HG03354 (cell line): ENCODE results near the gene PA2G4.
"Not testable (repeated sequence)": the region's sequence is repeated elsewhere in the genome, so short reads cannot be mapped to it uniquely, and the experiment has no call there.

ENCODE experiments used
- ATAC-seq: cut with Tn5 transposase; IDR thresholded peaks from one replicate; pipeline ENCODE4 v1.9.1; 2021; ENCODE audit warnings: mild to moderate bottlenecking; ENCODE audit not compliant: unreplicated experiment, poor library complexity, severe bottlenecking

PA2G4 gene

DNA sequence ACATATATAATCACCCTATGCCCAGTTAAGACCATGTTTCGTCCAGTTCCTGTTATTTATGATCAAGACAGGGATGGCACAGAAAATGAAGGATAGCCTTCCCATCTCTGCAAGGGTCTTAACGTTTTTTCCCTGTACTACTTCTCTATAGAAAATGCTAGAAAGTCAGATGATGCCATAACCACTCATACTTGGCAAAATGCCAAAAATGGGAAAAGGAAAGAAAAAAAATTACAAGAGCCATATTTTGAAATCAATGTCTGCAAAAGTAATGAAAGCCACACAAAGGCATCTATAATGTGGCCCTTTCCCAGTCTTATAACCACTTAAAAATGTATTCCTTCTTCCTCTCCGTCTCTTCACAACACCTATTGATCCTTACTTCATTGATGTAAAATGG, 46.2 kb downstream of the PA2G4 start:
- no peak for ATAC-seq

DNA sequence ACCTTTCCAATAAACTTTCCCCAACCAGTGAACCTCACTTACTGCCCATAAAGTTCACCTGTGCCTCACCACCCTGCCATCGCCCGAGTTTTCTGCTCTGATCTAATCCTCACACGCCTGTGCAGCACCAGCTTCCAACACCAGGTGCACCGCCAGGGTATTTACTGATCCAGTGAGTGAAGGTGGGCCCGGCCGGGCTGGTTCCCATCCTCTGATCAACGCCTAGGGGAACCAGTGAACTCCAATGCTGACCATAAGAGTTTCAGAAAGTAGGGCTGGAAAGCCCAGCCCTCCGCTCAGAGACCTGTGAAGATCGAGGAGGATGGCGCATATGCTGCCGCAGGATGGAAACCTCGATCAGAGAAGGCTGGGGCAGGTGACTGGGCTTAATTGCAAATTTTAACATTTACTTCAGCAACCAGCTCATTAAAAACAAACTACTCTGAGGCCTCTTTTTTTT, 47.3 kb downstream of the PA2G4 start:
- peak; percentile 64 for ATAC-seq

- ATAC-seq = peak; percentile 83
Measured at GRCh38 chr12:56152132-56152755, 47.9 kb downstream of the PA2G4 start, which contains the start of gene MYL6B. Gene MYL6B, plus strand, starts transcription at chr12:56152587. Its CDS starts 1,332 bp downstream, at chr12:56153919.

GRCh38 chr12:56152756-56153677, 48.7 kb downstream of the PA2G4 start:
- no peak for ATAC-seq

DNA sequence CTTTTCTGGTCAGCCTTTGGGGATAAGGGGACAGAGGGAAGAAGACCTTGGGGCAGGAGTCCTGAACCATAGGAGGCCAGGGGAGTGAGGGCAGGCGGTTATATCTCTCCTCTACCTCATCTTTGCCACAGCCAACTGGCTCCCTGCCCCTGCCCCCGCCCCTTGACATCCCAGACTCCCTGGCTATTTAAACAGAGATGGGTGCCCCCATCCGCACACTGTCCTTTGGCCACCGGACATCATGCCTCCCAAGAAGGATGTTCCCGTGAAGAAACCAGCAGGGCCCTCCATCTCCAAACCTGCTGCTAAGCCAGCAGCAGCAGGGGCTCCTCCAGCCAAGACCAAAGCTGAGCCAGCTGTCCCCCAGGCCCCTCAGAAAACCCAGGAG, 49.3 kb downstream of the PA2G4 start:
- ATAC-seq = no peak

DNA sequence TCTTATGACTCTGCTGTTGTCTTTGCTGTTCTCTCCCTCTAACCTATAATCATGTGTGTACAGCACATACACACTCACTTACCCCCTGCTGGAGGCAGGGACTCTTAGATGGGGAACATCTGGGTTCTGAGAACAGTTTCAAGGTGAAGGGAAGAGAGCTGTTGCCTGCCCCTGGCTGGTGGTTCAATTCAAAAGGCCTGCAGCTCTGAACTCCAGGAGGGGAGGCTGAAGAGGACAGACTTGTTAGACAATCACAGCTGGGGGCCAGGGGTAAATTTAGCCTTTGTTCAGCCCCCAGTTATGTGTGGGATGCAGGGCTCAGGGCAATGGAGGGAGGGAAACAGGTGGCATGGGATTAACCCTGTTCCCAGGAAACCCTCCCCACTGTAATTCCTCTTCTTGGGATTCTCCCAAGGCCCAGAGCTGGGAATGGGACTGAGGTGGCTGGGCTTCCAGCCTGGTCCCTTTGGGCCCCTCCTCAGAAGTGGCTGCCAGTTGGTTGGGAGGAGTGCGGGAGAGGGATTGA, 50.0 kb downstream of the PA2G4 start:
- no peak for ATAC-seq

DNA sequence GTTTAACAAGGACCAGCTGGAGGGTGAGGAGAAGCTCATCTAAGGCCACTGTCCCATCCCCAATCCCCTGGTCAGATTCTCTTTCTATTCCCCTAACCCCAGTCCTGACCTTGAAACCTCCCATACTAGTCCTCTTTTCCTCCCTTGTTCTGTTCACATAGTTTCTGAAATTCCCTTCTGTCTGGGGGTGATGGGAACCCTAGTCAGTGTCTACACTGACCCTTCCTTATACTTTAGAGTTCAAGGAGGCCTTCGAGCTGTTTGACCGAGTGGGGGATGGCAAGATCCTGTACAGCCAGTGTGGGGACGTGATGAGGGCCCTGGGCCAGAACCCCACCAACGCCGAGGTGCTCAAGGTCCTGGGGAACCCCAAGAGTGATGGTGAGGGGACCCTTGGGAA, 50.5 kb downstream of the PA2G4 start:
- no peak for ATAC-seq

- no peak for ATAC-seq
Measured at GRCh38 chr12:56155256-56155845, 51.0 kb downstream of the PA2G4 start.

GRCh38 chr12:56156464-56157200, 52.3 kb downstream of the PA2G4 start:
- ATAC-seq = not testable (repeated sequence)

DNA sequence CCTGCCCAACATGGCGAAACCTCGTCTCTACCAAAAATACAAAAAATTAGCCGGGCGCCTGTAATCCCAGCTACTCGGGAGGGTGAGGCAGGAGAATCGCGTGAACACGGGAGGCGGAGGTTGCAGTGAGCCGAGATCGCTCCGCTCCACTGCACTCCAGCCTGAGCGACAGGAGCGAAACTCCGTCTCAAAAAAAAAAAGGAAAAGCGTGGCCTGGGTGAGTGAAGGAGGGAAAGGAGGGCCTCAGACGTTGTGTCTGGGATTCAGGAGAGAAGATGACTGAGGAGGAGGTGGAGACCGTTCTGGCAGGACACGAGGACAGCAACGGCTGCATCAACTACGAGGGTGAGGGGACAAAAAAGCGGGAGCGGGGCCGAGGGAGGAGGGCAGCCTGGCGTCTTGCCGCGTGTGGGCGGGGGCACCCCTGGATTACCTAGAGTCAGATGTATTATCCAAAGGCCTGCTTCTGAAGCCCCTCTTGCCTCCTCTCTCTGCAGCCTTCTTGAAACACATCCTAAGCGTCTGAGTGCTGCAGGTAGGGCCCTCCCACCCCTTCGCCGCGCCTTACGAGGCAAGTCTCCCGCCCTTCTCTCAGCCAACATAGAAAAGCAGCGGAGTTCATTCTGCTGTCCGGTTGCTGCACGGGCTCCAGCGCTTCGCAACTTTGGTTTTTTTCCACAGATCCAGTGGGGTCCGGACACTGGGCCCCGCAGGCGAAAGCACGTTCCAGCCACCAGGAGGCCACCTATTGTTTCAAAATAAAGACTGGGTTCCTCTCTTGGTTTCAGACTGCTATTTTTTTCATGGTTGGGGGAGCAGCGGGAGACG, 53.1 kb downstream of the PA2G4 start:
- peak; percentile 48 for ATAC-seq

DNA sequence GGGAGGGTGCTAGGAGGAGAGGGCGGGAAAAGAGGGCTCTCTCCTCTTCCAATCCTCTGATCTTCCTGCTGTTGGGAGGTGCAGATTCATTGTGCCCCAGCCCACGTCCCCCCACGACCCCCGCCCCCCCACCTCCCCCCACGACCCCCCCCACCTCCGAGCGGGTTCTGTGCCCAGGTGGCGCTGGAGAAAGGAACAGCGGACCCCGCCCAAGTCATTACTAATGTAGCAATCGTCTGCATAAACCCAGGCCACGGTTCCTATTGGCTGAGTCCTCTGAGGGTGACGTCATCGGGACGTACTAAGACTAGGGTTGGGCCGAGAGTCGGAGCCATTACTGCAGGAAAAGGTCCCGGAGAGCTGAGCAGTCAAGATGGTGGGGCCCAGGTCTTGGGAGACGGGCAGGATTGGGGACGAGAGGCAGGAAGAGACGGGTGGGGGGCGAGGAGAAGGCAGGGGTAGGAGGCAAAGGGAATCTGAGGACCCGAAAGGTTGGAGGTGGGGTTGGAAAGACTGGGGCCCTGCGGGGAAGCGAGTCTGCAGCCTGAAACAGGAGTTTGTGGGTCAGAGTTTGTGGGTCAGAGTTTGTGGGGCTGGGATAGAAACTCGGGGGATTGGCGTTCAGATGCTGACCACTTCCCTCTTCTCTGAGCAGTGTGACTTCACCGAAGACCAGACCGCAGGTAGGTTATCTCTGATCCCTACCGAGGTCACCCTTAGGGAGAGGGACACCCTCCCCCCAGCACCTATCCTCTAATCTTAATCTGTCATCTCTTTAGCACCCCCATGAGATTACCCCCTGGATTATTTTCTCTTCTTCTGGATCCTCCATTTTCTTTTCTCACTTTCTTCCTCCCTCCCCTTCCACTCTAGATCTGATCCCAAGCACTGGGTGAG, 53.9 kb downstream of the PA2G4 start, which contains the start of gene MYL6:
Gene MYL6 (plus strand): TSS at position 331 of the 897 bp plus-strand sequence. CDS start 43 bp downstream, at position 374.
- peak; percentile 89 for ATAC-seq

DNA sequence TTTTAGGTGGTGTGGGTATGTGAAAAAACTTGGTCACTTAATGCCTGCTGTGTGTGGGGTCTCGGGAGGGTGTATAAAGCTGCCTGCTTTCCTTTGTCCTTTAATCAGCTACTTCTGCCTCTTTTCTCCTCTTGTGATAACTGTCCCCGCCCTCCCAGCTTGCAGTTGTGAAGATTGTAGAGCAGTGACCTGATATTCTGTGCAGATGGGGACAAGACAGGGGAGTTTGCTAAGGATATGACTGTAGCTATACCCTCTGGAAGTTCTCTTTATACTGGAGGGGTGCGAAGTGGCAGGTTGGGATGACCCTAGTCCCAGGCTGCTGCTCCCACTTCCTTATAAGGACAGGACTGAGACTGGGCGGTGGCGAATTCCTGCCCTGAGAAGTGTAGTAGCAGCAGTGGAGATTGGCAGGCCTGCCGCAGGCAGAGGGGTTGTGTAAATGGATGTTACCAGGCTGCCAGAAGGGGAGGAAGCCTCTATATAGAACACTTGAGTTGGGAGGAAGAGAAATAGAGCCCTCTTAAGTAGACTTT, 54.6 kb downstream of the PA2G4 start:
- no peak for ATAC-seq

- no peak for ATAC-seq
Measured at GRCh38 chr12:56159482-56160192, 55.3 kb downstream of the PA2G4 start.

DNA sequence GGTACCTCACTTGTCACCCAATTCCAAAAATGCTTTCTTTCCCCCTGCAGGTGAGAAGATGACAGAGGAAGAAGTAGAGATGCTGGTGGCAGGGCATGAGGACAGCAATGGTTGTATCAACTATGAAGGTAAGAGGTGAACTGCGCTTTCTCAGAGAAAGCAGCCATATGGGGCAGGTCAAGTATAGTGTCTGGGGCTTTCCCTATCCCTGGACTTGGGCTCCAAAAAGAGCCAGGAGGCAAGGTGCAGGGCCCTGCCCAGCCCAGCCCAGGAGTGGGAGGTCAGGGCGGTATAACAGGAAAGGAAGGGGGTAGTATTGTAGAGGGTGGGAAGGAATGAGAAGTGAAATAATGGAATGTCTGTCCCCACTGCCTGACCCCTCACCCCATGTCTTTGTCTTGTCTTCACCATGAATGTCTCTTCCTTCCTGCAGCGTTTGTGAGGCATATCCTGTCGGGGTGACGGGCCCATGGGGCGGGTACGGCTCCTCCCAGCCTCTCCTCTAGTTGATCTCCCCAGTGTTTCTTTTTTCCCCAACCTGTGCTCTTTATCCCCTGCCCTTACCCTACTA, 55.9 kb downstream of the PA2G4 start:
- ATAC-seq = no peak

GRCh38 chr12:56160894-56161689, 56.7 kb downstream of the PA2G4 start:
- ATAC-seq = no peak
